Measurements from ENCODE around the gene KLC1. TPM values are rescaled to one million over a fixed set of nuclear protein-coding genes. Genes with fewer than 3 reads are reported as not detected.

The KLC1 gene
- total RNA-seq, 1 donor from 2014 or later = 169 TPM

- intact Hi-C loops (cut with micrococcal nuclease) = no loop called here
- no peak overlapping the region for H3K27ac Mint-ChIP-seq
- no peak overlapping the region for H3K4me3 Mint-ChIP-seq (ENCODE audit: low read depth)
- H3K9me3 Mint-ChIP-seq = no peaks in the 10 kb centered on the region
- H3K4me1 Mint-ChIP-seq (ENCODE audit: low read depth) = no peaks in the 10 kb centered on the region
- no peak for DNase-seq (ENCODE audit: low spot score)
- peaks cover 42% of the 10 kb centered on the region for H3K36me3 Mint-ChIP-seq (ENCODE audit: low read depth)
- H3K27me3 Mint-ChIP-seq (ENCODE audit: low read depth) = no peaks in the 10 kb centered on the region
Observed at GRCh38 chr14:103699261-103699661, 70.2 kb downstream of the KLC1 start.

- peaks cover 41% of the 10 kb centered on the region for H3K36me3 Mint-ChIP-seq (ENCODE audit: low read depth)
- intact Hi-C loops (cut with micrococcal nuclease) = no loop called here
- H3K4me3 Mint-ChIP-seq (ENCODE audit: low read depth) = no peak overlapping the region
- no peaks in the 10 kb centered on the region for H3K4me1 Mint-ChIP-seq (ENCODE audit: low read depth)
- no peaks in the 10 kb centered on the region for H3K9me3 Mint-ChIP-seq
- DNase-seq (ENCODE audit: low spot score) = no peak
- no peak overlapping the region for H3K27ac Mint-ChIP-seq
- H3K27me3 Mint-ChIP-seq (ENCODE audit: low read depth) = no peaks in the 10 kb centered on the region
Observed at GRCh38 chr14:103699901-103700752, 71.1 kb downstream of the KLC1 start.

GRCh38 chr14:103700753-103701490 is 71.9 kb downstream of the KLC1 start:
- Mint-ChIP-seq H3K27ac (no peak overlapping the region), H3K27me3 (ENCODE audit: low read depth) (no peaks in the 10 kb centered on the region), H3K9me3 (no peaks in the 10 kb centered on the region), H3K4me1 (ENCODE audit: low read depth) (no peaks in the 10 kb centered on the region), H3K36me3 (ENCODE audit: low read depth) (peaks cover 43% of the 10 kb centered on the region), H3K4me3 (ENCODE audit: low read depth) (no peak overlapping the region)
- no peak for DNase-seq (ENCODE audit: low spot score)
- intact Hi-C loops (cut with micrococcal nuclease) = no loop called here

DNA sequence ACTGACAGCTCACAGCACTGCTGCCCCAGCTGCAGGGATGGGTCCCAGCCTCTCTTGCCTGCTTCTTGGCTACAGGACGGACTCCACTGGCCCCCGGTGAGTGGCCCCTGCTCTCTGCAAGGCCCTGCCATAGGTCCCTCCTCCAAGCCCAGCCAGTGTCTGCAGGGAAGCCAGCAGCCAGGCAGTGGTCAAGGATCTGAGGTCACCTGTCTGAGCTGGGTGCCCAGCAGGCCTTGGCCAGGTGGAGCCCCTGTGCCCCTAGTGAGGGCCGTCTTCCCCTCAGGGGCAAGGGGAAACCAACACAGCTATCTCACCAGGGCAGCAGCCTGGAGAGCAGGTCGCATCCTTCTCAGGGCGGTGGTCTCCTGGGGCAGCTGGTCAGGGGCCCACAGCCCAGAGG is 73.1 kb downstream of the KLC1 start:
- Mint-ChIP-seq H3K27me3 (ENCODE audit: low read depth) (no peaks in the 10 kb centered on the region), H3K9me3 (no peaks in the 10 kb centered on the region), H3K36me3 (ENCODE audit: low read depth) (peaks cover 35% of the 10 kb centered on the region), H3K4me3 (ENCODE audit: low read depth) (no peak overlapping the region), H3K4me1 (ENCODE audit: low read depth) (no peaks in the 10 kb centered on the region), H3K27ac (no peak overlapping the region)
- intact Hi-C loops (cut with micrococcal nuclease) = no loop called here
- DNase-seq (ENCODE audit: low spot score) = no peak

DNA sequence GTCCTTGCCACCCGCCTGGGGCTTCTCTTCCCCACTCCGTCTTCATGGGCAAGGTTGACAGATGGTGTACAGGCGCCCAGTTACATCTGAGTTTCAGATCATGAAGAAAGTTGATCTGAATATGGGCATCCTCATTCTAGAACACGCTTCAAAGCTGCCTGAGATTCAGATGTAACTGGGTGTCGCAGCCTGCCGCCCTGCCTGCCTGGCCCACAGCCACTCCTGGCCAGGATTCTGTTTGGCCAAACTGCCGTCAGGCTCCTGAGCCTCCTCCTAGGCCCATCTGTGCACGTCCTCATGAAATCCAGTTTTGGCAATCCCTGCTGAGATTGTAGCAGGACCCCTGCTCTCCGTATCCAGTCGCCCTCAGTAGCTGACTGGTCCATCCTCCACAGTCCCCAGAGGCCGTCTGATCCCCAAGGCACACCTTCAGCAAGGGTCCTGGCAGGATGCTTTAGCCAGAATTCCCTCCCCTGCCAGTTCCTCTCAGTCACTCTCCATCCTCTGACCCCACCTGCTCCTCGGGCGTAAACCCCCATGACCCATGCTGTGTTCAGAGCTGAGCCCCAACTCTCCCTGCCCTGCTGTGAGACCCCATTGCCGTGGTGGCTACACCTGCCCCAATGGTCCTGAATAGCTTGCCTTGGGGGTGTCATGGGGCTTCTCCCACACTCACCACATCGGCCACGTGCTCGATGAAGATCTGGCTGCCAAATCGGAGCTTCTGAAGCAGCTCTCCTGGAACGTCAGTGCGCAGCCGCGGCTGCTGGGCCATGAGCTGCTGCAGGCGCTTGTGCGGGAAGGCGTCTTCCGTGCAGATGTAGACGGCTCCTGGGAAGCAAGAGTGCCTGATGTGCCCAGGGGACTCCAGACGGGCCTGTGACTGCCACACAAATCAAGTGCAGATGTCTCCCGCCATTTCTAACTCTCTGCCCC is 73.8 kb downstream of the KLC1 start:
- H3K4me1 Mint-ChIP-seq (ENCODE audit: low read depth) = no peaks in the 10 kb centered on the region
- no peaks in the 10 kb centered on the region for H3K9me3 Mint-ChIP-seq
- H3K27me3 Mint-ChIP-seq (ENCODE audit: low read depth) = no peaks in the 10 kb centered on the region
- H3K36me3 Mint-ChIP-seq (ENCODE audit: low read depth) = peaks cover 32% of the 10 kb centered on the region
- DNase-seq (ENCODE audit: low spot score) = no peak
- intact Hi-C loops (cut with micrococcal nuclease) = no loop called here
- no peak overlapping the region for H3K4me3 Mint-ChIP-seq (ENCODE audit: low read depth)
- no peak overlapping the region for H3K27ac Mint-ChIP-seq

- Mint-ChIP-seq H3K36me3 (ENCODE audit: low read depth) (peaks cover 40% of the 10 kb centered on the region), H3K4me3 (ENCODE audit: low read depth) (no peak overlapping the region), H3K27me3 (ENCODE audit: low read depth) (no peaks in the 10 kb centered on the region), H3K9me3 (no peaks in the 10 kb centered on the region), H3K4me1 (ENCODE audit: low read depth) (no peaks in the 10 kb centered on the region), H3K27ac (no peak overlapping the region)
- intact Hi-C loops (cut with micrococcal nuclease) = no loop called here
- no peak for DNase-seq (ENCODE audit: low spot score)
Observed at GRCh38 chr14:103703433-103704385, 74.7 kb downstream of the KLC1 start.

DNA sequence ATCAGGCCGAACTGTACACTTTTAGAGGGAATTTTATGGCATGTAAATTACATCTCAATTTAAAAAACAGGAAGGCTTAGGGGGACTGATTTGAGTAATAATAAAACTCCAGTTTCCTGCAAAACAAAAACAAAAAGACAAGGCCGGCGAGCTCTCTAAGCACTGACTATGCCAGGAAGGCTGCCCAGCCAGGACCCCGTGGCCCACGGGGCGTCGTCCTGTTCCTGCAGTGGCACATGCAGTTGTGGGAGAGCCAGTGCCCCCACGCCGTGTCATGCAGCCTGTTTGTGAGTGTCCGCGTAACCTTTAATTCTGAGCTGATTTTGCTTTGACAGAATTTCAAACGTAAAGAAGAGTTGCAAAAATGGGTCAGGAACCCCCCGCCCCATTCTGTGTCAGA is 75.7 kb downstream of the KLC1 start:
- intact Hi-C loops (cut with micrococcal nuclease) = no loop called here
- H3K36me3 Mint-ChIP-seq (ENCODE audit: low read depth) = peaks cover 40% of the 10 kb centered on the region
- H3K27ac Mint-ChIP-seq = no peak overlapping the region

DNA sequence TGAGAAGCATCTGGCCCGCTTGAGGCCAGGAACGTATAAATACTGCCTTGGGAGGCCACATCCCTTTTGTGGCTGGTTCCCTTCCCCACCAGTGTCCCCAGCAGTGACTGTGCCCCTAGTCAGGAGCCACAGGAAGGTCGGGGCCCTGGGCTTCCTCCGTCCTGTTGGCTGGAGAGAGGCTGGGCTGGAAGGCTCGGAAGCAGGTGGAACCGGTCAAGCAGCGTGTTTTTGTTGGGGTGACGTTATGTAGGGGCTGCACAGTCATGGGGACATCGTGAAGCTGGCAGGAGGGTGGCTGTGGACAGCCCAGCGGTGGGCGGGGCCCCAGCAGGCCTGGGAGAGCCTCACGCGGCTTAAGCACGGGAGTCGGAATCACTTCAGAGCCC is 76.1 kb downstream of the KLC1 start:
- Mint-ChIP-seq H3K4me1 (ENCODE audit: low read depth) (no peaks in the 10 kb centered on the region), H3K27ac (no peak overlapping the region), H3K27me3 (ENCODE audit: low read depth) (no peaks in the 10 kb centered on the region), H3K9me3 (no peaks in the 10 kb centered on the region), H3K36me3 (ENCODE audit: low read depth) (peaks cover 39% of the 10 kb centered on the region), H3K4me3 (ENCODE audit: low read depth) (no peak overlapping the region)
- no peak for DNase-seq (ENCODE audit: low spot score)
- intact Hi-C loops (cut with micrococcal nuclease) = no loop called here

More for the DNA sequence above, 75.7 kb downstream of the KLC1 start:
- no peaks in the 10 kb centered on the region for H3K27me3 Mint-ChIP-seq (ENCODE audit: low read depth)
- no peak overlapping the region for H3K4me3 Mint-ChIP-seq (ENCODE audit: low read depth)
- no peaks in the 10 kb centered on the region for H3K9me3 Mint-ChIP-seq
- H3K4me1 Mint-ChIP-seq (ENCODE audit: low read depth) = no peaks in the 10 kb centered on the region
- no peak for DNase-seq (ENCODE audit: low spot score)

GRCh38 chr14:103705504-103706284 is 76.7 kb downstream of the KLC1 start:
- Mint-ChIP-seq H3K27ac (no peak overlapping the region), H3K9me3 (no peaks in the 10 kb centered on the region), H3K27me3 (ENCODE audit: low read depth) (no peaks in the 10 kb centered on the region), H3K36me3 (ENCODE audit: low read depth) (peaks cover 40% of the 10 kb centered on the region), H3K4me1 (ENCODE audit: low read depth) (no peaks in the 10 kb centered on the region), H3K4me3 (ENCODE audit: low read depth) (no peak overlapping the region)
- intact Hi-C loops (cut with micrococcal nuclease) = no loop called here
- no peak for DNase-seq (ENCODE audit: low spot score)

DNA sequence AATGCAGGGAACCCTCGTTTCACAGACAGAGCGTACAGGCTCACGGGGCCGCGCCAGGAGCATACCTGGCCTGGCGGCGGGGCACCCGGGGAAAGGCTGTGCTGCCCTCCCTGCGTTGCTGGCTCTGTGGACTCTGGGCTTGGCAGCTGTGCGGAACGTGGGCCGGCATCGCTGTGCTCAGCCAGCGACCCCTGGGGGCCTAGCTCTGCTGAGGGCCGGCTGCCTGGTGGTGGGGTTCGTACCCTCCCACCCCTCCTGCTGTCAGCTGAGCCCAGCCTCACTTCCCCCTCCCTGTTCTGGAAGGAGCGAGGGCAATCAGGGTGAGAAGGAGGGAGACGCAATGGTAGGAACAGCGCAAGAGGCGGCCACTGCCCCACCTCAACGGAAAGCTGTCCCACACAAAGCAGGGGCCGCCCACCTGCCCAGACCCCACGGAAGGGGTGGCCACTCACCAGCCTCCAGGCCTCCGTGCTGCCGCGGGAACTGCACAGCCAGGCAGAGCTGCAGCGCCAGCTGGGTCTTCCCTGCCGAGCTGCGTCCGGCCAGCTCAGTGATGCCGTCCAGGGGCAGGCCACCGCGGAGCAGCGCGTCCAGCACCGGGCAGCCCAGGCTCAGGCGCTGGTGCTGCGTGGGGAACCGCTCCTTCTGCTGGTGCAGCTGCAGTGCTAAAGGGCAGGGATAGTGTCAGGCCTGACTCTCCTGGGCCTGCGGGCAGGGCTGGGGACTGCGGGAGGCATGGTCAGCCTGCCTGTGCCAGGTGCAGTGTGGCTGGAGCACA is 77.7 kb downstream of the KLC1 start:
- Mint-ChIP-seq H3K9me3 (no peaks in the 10 kb centered on the region), H3K27ac (no peak overlapping the region), H3K27me3 (ENCODE audit: low read depth) (no peaks in the 10 kb centered on the region), H3K4me1 (ENCODE audit: low read depth) (no peaks in the 10 kb centered on the region), H3K36me3 (ENCODE audit: low read depth) (peaks cover 44% of the 10 kb centered on the region), H3K4me3 (ENCODE audit: low read depth) (no peak overlapping the region)
- no peak for DNase-seq (ENCODE audit: low spot score)
- intact Hi-C loops (cut with micrococcal nuclease) = no loop called here
